ENCODE measurements around the gene HPCAL1.
A peak's percentile ranks its signal among the peaks of the same experiment; 100 is the strongest.

The HPCAL1 gene

DNA sequence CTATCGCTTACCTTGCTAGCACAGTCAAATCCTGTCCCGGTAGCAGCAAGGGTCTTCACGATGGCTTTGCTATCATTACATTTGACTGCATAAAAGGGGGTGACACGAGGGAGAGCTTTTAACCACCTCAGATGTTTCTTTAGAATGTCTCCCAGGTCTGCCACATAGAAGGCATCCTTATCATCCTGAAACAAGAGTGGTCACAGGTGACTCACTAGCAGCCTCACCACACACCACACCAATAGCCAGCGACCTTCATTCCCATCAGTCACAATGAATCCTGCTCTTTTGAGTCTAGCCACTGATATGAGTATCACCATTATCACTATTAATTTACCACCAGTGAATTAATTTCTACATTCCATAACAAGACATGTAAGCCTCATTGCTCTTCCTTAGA is 141.8 kb downstream of the HPCAL1 start:
- POLR2A ChIA-PET: interaction anchor here (2.2 kb wide), 1 partner anchor 9 kb away, joined by 6 read pairs; no protein-coding TSS in a partner anchor
- DNase-seq (ENCODE audit: extremely low spot score): no peak
- CTCF ChIA-PET: interaction anchor here (1.0 to 9.8 kb wide), 4 partner anchors 12 to 371 kb away, joined by 7 to 127 read pairs (median 34); no protein-coding TSS in a partner anchor
- TF ChIP-seq, protein P1, sequence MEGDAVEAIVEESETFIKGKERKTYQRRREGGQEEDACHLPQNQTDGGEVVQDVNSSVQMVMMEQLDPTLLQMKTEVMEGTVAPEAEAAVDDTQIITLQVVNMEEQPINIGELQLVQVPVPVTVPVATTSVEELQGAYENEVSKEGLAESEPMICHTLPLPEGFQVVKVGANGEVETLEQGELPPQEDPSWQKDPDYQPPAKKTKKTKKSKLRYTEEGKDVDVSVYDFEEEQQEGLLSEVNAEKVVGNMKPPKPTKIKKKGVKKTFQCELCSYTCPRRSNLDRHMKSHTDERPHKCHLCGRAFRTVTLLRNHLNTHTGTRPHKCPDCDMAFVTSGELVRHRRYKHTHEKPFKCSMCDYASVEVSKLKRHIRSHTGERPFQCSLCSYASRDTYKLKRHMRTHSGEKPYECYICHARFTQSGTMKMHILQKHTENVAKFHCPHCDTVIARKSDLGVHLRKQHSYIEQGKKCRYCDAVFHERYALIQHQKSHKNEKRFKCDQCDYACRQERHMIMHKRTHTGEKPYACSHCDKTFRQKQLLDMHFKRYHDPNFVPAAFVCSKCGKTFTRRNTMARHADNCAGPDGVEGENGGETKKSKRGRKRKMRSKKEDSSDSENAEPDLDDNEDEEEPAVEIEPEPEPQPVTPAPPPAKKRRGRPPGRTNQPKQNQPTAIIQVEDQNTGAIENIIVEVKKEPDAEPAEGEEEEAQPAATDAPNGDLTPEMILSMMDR (IDR thresholded peaks at IDR 0.05; ENCODE audit: control extremely low read depth, extremely low read depth, low read depth, missing control alignments): no peak

DNA sequence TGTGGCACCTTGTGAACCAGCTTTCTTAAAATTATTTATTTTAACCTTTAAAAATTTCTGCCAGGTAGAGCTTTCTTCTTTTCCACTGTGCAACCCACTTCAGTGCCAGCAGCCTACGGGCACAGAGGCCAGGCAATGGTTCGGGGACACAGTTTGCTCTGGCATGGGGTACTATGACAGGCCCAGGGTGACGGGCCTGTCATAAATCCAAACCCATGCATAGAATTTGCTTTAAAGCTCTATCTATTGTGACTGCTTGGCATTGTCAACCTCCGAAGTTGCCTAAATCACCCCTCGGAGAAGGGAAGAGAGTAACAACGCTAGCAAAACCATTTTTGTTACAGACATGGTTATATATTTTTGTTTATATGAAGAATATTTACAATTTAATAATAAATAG is 143.9 kb downstream of the HPCAL1 start:
- POLR2A ChIA-PET: interaction anchor here (0.7 kb wide), 1 partner anchor 756 kb away, joined by 6 read pairs; no protein-coding TSS in a partner anchor
- TF ChIP-seq, protein P1 (IDR thresholded peaks at IDR 0.05; ENCODE audit: control extremely low read depth, extremely low read depth, low read depth, missing control alignments): no peak
- CTCF ChIA-PET: interaction anchor here (1.2 to 9.8 kb wide), 9 partner anchors 14 to 374 kb away, joined by 3 to 127 read pairs (median 4); no protein-coding TSS in a partner anchor
- DNase-seq (ENCODE audit: extremely low spot score): no peak

DNA sequence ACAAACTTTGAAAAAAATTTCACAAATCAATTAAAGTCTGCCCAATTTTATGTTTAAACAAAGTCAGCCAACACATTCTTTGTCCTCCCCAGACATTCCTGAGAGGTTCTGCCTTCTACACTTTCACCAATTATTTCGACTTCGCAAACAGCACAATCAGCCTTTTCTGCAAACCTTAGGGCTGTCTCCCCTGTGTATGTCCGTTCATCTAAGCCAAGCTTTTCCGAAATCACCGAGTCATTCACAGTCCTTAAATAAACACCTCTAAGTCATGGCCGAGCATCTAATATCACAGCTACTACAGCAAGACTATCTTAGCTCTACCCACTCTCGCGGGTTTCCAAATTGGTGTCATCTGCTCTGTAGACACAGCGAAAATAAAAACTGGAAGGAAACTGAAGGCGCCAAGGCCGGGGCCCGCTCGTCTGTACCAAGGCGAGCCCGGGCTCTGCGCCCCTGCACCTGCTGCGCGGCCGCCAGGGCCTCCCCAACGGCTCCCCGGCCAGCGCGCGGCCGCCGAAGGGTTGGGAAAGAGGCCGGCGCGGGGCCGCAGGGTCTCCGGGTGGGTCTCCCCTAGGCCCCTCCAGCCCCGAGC is 144.7 kb downstream of the HPCAL1 start:
- no peak for DNase-seq (ENCODE audit: extremely low spot score)
- TF ChIP-seq, protein P1 (IDR thresholded peaks at IDR 0.05; ENCODE audit: control extremely low read depth, extremely low read depth, low read depth, missing control alignments): no peak
- CTCF ChIA-PET: interaction anchor here (1.3 to 9.8 kb wide), 8 partner anchors 15 to 374 kb away, joined by 3 to 127 read pairs (median 8); no protein-coding TSS in a partner anchor
- POLR2A ChIA-PET: interaction anchor here (0.5 to 2.1 kb wide), 4 partner anchors 9 to 323 kb away, joined by 3 to 22 read pairs (median 6); no protein-coding TSS in a partner anchor

DNA sequence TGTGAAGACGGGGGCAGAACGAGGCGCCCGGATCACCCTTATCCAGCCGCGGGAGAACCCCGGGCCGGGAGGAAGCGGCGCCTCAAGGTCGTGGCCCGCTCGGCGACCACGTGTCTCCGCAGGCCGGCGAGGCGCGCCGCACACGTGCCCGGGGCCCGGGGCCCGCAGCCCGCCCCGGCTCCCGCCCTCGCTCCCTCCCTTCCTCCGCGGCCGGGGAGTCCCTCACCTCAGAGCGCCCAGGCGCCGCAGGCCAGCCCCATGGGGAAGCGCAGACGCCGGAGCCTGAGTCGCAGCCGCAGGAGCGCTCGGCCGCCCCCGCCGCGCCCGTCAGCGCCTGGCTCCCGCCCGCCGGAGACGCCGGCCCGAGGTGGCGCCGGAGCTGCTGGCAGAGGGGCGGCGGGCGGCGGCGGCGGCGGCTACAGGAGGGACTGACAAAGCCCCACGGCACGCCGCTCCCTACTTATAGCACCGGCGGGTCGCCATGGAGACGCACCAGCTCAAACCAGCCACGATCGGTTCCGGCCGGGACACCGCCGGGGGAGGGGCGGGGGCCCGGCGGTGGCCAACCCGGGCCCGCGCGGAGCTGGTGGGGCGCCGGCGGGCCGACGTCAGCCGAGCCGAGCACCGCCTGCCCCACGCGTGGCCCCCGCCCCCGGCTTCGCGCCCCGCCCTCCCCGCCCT is 145.3 kb downstream of the HPCAL1 start, which contains the start of gene ODC1:
Gene ODC1 (minus strand): TSS at position 433 of the 681 bp plus-strand sequence. CDS start 3,295 bp downstream, outside the sequence.
- TF ChIP-seq, protein P1 (IDR thresholded peaks at IDR 0.05; ENCODE audit: control extremely low read depth, extremely low read depth, low read depth, missing control alignments): no peak
- DNase-seq (ENCODE audit: extremely low spot score): peak; percentile 78
- CTCF ChIA-PET: interaction anchor here (0.8 to 9.8 kb wide), 7 partner anchors 15 to 634 kb away, joined by 3 to 127 read pairs (median 12); no protein-coding TSS in a partner anchor
- POLR2A ChIA-PET: interaction anchor here (0.5 to 2.1 kb wide), 11 partner anchors 9 to 1766 kb away, joined by 3 to 22 read pairs (median 4); partner anchors contain the start of gene ADAM17

DNA sequence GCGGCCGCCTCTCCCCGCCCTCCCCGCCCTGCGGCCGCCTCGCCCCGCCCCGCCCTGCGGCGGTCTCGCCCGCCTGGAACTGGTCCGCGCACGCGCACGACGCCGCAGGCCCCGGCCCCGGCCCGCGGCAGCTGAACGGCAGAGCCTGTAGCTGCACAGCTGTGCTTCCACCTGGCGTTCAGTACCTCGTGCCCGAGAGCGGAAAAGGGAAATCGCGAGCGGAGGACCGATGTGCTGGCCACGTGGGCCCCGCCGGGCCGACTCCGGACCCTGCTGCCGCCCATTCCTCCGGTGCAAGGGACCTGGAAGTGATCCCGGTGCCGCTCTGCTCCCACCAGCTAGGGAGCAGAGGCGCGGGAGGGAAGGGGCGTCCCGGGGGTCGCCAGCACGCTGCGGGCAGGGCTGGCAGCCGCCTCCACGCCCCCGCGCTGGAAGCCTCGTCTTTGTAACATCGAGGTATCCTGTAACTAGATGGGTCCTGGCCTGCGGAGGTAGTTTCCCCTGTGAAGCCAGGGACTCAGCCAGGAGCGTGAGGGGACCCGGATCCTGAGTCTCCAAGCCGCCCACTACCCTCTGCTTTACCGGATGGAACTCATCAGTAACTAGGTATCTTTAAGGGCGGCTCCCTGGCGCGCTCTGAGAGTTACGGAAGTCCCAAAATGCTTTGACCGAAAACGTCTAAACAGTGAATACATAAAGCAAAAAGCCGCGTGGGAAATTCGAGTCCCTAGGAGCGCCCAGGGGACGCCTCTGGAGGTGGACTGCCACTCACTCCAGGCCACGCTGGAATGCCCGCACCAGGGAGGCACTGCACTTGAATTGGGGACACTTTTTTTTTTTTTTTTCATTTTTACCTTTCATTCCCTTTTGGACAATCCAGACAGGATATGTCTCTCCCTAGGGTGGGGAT is 146.1 kb downstream of the HPCAL1 start:
- ChIA-PET CTCF (interaction anchor here (0.8 to 9.8 kb wide), 9 partner anchors 11 to 635 kb away, joined by 3 to 127 read pairs (median 3); no protein-coding TSS in a partner anchor), POLR2A (interaction anchor here (0.6 to 2.1 kb wide), 10 partner anchors 10 to 1766 kb away, joined by 3 to 22 read pairs (median 4); partner anchors contain the start of gene ADAM17)
- TF ChIP-seq, protein P1 (IDR thresholded peaks at IDR 0.05; ENCODE audit: control extremely low read depth, extremely low read depth, low read depth, missing control alignments): peak; percentile 42
- peak; percentile 98 for DNase-seq (ENCODE audit: extremely low spot score)

Data from GM10248 (cell line).